H1 (cell line): ENCODE measurements around the gene LRRTM3. TPM values are rescaled to one million over a fixed set of nuclear protein-coding genes. Genes with fewer than 3 reads are reported as not detected.

Experiments used
- CTCF ChIA-PET: fragments of 300-600 bp; sonication (Branson Sonifier 250); formaldehyde crosslinking; loops from one replicate; lab custom pipeline; 2021; ENCODE audit not compliant: partially characterized antibody; lab: Charles Lee
- POLR2A ChIA-PET: fragments of 300-600 bp; sonication (Branson Sonifier 250); formaldehyde crosslinking; loops from one replicate; lab custom pipeline; 2021; ENCODE audit warnings: inconsistent platforms; ENCODE audit not compliant: partially characterized antibody; lab: Charles Lee
- DNase-seq, 2 experiments: peaks; one replicate each; pipeline versions ENCODE4 v3.0.0 to v3.0.0-alpha.2; 2010 to 2022; ENCODE audit warnings: low spot score in 2 of 2, low read depth in 1 of 2, mixed read lengths in 1 of 2
- FAIRE-seq: peaks from 2 replicates; lab custom pipeline; 2011; peaks lifted over from hg19 to GRCh38; lab: Jason Lieb, UNC
- H2AFZ ChIP-seq: 2 replicates; pipeline ENCODE4 v1.8.1; 2012; ENCODE audit warnings: low read length, inconsistent platforms
- H2AK5ac ChIP-seq: 2 replicates; pipeline ENCODE4 v1.6.1; 2013; ENCODE audit warnings: low read depth, low read length
- H2BK120ac ChIP-seq: replicated peaks from 2 replicates; pipeline ENCODE3; 2013; ENCODE audit warnings: low read depth, low read length, inconsistent platforms
- H2BK12ac ChIP-seq: 2 replicates; pipeline ENCODE4 v1.6.1; 2013; ENCODE audit warnings: low read depth, low read length
- H2BK15ac ChIP-seq: 2 replicates; pipeline ENCODE4 v1.6.1; 2013; ENCODE audit warnings: low read length
- H2BK20ac ChIP-seq: 2 replicates; pipeline ENCODE4 v1.6.1; 2013; ENCODE audit warnings: low read length
- H2BK5ac ChIP-seq: 2 replicates; pipeline ENCODE4 v1.6.1; 2013; ENCODE audit warnings: low read depth, low read length
- H3K14ac ChIP-seq: 2 replicates; pipeline ENCODE4 v1.6.1; 2013; ENCODE audit warnings: inconsistent platforms; ENCODE audit not compliant: insufficient read length
- H3K18ac ChIP-seq: 2 replicates; pipeline ENCODE4 v1.6.1; 2013; ENCODE audit warnings: low read length; ENCODE audit errors: extremely low read depth
- H3K23ac ChIP-seq: 2 replicates; pipeline ENCODE4 v1.6.1; 2013; ENCODE audit warnings: inconsistent platforms; ENCODE audit not compliant: insufficient read length
- H3K23me2 ChIP-seq: 2 replicates; pipeline ENCODE4 v1.6.1; 2013; ENCODE audit warnings: low read depth, low read length
- H3K27ac ChIP-seq: 2 replicates; pipeline ENCODE4 v1.6.1; 2011; ENCODE audit warnings: low read depth, low read length, inconsistent platforms
- H3K27me3 ChIP-seq, 4 experiments: replicated peaks in 1 of 4; 1 replicate in 1 of 4; 2 replicates in 3 of 4; pipeline versions ENCODE4 v1.6.1 to v1.8.1; 2011 to 2013; ENCODE audit warnings: low read length in 3 of 4, mild to moderate bottlenecking in 3 of 4, inconsistent platforms in 2 of 4, mixed read lengths in 2 of 4, moderate library complexity in 1 of 4; ENCODE audit not compliant: control insufficient read depth in 3 of 4, insufficient read depth in 3 of 4; ENCODE audit errors: extremely low read depth in 1 of 4
- H3K36me3 ChIP-seq, 4 experiments: 2 replicates each; pipeline versions ENCODE4 v1.6.1 to v1.8.1; 2011 to 2013; ENCODE audit warnings: mild to moderate bottlenecking in 4 of 4, low read length in 3 of 4, moderate library complexity in 2 of 4, control low read depth in 1 of 4, inconsistent platforms in 1 of 4; ENCODE audit not compliant: insufficient read depth in 4 of 4, control insufficient read depth in 2 of 4
- H3K4ac ChIP-seq: replicated peaks from 2 replicates; pipeline ENCODE3; 2013; ENCODE audit warnings: low read length, low read depth, mixed read lengths, inconsistent platforms; ENCODE audit not compliant: insufficient read length
- H3K4me1 ChIP-seq, 4 experiments: replicated peaks in 1 of 4; 1 replicate in 1 of 4; 2 replicates in 3 of 4; pipeline versions ENCODE4 v1.6.1 to v1.8.1; 2011 to 2013; ENCODE audit warnings: low read length in 3 of 4, inconsistent platforms in 2 of 4, mixed read lengths in 1 of 4; ENCODE audit not compliant: insufficient read depth in 4 of 4, control insufficient read depth in 3 of 4
- H3K4me2 ChIP-seq, 2 experiments: 2 replicates each; pipeline versions ENCODE4 v1.6.1 to v1.8.1; 2011 to 2013; ENCODE audit warnings: low read depth in 2 of 2, low read length in 2 of 2, control low read depth in 1 of 2, inconsistent platforms in 1 of 2, mild to moderate bottlenecking in 1 of 2; ENCODE audit not compliant: insufficient read depth in 1 of 2
- H3K4me3 ChIP-seq, 4 experiments: fragments of 200-600, 300-600 bp in 1 of 4; sonication (generic), shearing (Covaris generic), sonication (Bioruptor Twin) in 1 of 4; 2 replicates each; pipeline versions ENCODE4 v1.5.1 to v1.8.1; 2011 to 2016; ENCODE audit warnings: low read length in 4 of 4, low read depth in 3 of 4, control low read depth in 2 of 4, inconsistent platforms in 2 of 4, mild to moderate bottlenecking in 2 of 4, mixed read lengths in 1 of 4, moderate library complexity in 1 of 4; ENCODE audit not compliant: insufficient read depth in 2 of 4; ENCODE audit errors: extremely low read depth in 1 of 4
- H3K56ac ChIP-seq: replicated peaks from 2 replicates; pipeline ENCODE3; 2013; ENCODE audit warnings: low read depth, mild to moderate bottlenecking, mixed read lengths, low read length, inconsistent platforms; ENCODE audit not compliant: insufficient read length
- H3K79me1 ChIP-seq: 2 replicates; pipeline ENCODE4 v1.6.1; 2013; ENCODE audit warnings: low read depth, low read length, control low read depth
- H3K79me2 ChIP-seq, 2 experiments: 2 replicates each; pipeline versions ENCODE4 v1.6.1 to v1.8.1; 2012 to 2013; ENCODE audit warnings: low read length in 2 of 2, mild to moderate bottlenecking in 2 of 2, inconsistent platforms in 1 of 2; ENCODE audit not compliant: insufficient read depth in 2 of 2, control insufficient read depth in 1 of 2
- H3K9ac ChIP-seq, 4 experiments: replicated peaks in 1 of 4; 1 replicate in 1 of 4; 2 replicates in 3 of 4; pipeline versions ENCODE4 v1.6.1 to v1.8.1; 2011 to 2013; ENCODE audit warnings: low read depth in 3 of 4, low read length in 3 of 4, control low read depth in 2 of 4, mild to moderate bottlenecking in 2 of 4, moderate library complexity in 2 of 4, inconsistent platforms in 1 of 4; ENCODE audit errors: extremely low read depth in 1 of 4
- H3K9me3 ChIP-seq, 2 experiments: 2 replicates each; pipeline versions ENCODE4 v1.6.1 to v1.8.1; 2012 to 2013; ENCODE audit warnings: mild to moderate bottlenecking in 2 of 2, moderate library complexity in 2 of 2, control low read depth in 1 of 2, inconsistent platforms in 1 of 2, low read depth in 1 of 2, low read length in 1 of 2, mixed read lengths in 1 of 2; ENCODE audit not compliant: insufficient read depth in 2 of 2
- H4K20me1 ChIP-seq, 2 experiments: replicated peaks in 1 of 2; 2 replicates each; pipeline versions ENCODE3 to v1.8.1; 2011 to 2013; ENCODE audit warnings: inconsistent platforms in 2 of 2, low read length in 2 of 2, mild to moderate bottlenecking in 1 of 2; ENCODE audit not compliant: insufficient read depth in 2 of 2, control insufficient read depth in 1 of 2
- H4K5ac ChIP-seq: 2 replicates; pipeline ENCODE4 v1.6.1; 2013; ENCODE audit warnings: low read length, low read depth, mixed read lengths, inconsistent platforms; ENCODE audit not compliant: insufficient read length
- H4K8ac ChIP-seq: 2 replicates; pipeline ENCODE4 v1.8.0; 2013; ENCODE audit warnings: mild to moderate bottlenecking, moderate library complexity, low read length, inconsistent platforms; ENCODE audit not compliant: insufficient read depth; ENCODE audit errors: extremely low read depth
- H4K91ac ChIP-seq: replicated peaks from 2 replicates; pipeline ENCODE3; 2013; ENCODE audit warnings: low read length, mixed read lengths, inconsistent platforms; ENCODE audit not compliant: insufficient read length
- EGR1 ChIP-seq: IDR thresholded peaks from 2 replicates; pipeline ENCODE4 v1.6.1; 2011; ENCODE audit warnings: low read depth, low read length, borderline replicate concordance
- JUND ChIP-seq: IDR thresholded peaks from 2 replicates; pipeline ENCODE4 v1.6.1; 2011; ENCODE audit warnings: mild to moderate bottlenecking, improper control_type of control experiment, low read length
- KDM1A ChIP-seq: fragments of 200-600, 300-600 bp; sonication (generic); IDR thresholded peaks from 2 replicates; pipeline ENCODE4 v1.7.1; 2016; ENCODE audit warnings: mild to moderate bottlenecking, low read length, borderline replicate concordance
- NRF1 ChIP-seq: IDR thresholded peaks from 2 replicates; pipeline ENCODE4 v1.6.1; 2011; ENCODE audit warnings: mild to moderate bottlenecking, low read depth, low read length, improper control_type of control experiment
- PHF8 ChIP-seq: fragments of 200-600 bp; sonication (generic); conservative IDR thresholded peaks from 2 replicates; pipeline ENCODE4 v1.7.1; 2012; ENCODE audit warnings: low read depth, mild to moderate bottlenecking, inconsistent platforms, low read length, moderate library complexity
- POU5F1 ChIP-seq: IDR thresholded peaks from 2 replicates; pipeline ENCODE4 v1.6.1; 2011; ENCODE audit warnings: low read depth, mild to moderate bottlenecking, low read length, moderate library complexity
- RXRA ChIP-seq: IDR thresholded peaks from 2 replicates; pipeline ENCODE4 v1.6.1; 2011; ENCODE audit warnings: low read depth, mild to moderate bottlenecking, low read length, moderate library complexity; ENCODE audit not compliant: insufficient read depth
- SP1 ChIP-seq: IDR thresholded peaks from 2 replicates; pipeline ENCODE4 v1.6.1; 2011; ENCODE audit warnings: low read depth, low read length
- SRF ChIP-seq: IDR thresholded peaks from 2 replicates; pipeline ENCODE4 v1.6.1; 2011; ENCODE audit warnings: mild to moderate bottlenecking, low read depth, low read length, moderate library complexity
- TCF12 ChIP-seq: IDR thresholded peaks from 2 replicates; pipeline ENCODE4 v1.6.1; 2011; ENCODE audit warnings: low read depth, mild to moderate bottlenecking, low read length
- WGBS, 2 experiments: shearing (Covaris generic) in 1 of 2; methylation state at CpG; one replicate each; pipeline versions ENCODE4 v1.1.6 to v1.1.7; 2013 to 2015; ENCODE audit warnings: low lambda C conversion rate in 2 of 2, mixed read lengths in 2 of 2, inconsistent platforms in 1 of 2, low coverage in 1 of 2, missing lambda C conversion rate in 1 of 2; ENCODE audit not compliant: insufficient replicate concordance in 2 of 2, insufficient coverage in 1 of 2, insufficient read length in 1 of 2; ENCODE audit errors: extremely low coverage in 1 of 2, missing lambda C conversion rate in 1 of 2; 5-methylcytosine and 5-hydroxymethylcytosine counted together
- polyA plus RNA-seq, 7 experiments: library from polyadenylated mRNA; depleted of rRNA in 3 of 7; stranded (reverse) in 5 of 7; unstranded in 2 of 7; fragments of >200 nt in 5 of 7; fragments of 200-250 nt in 2 of 7; gene quantifications; 1 replicate in 5 of 7; 2 replicates in 1 of 7; 4 replicates in 1 of 7; pipeline versions ENCODE4 v1.2.1 to v1.2.3, GENCODE V29; 2011 to 2013; ENCODE audit warnings: missing spikeins in 2 of 7, mixed read lengths in 2 of 7
- total RNA-seq: library from RNA; stranded (reverse); fragmentation: NEBNext Ultra II Directional; extraction: Animal tissue kit (Norgen Biotek cat#: 25700); gene quantifications from 2 replicates; pipeline ENCODE4 v1.2.1, GENCODE V29; 2021

LRRTM3 gene
- total and polyA plus RNA-seq, 2 of the 8 experiments (the other 6 are each of a cell fraction or from before 2014, with no cell fraction given): 0.33 to 0.48 TPM

GRCh38 chr10:66990143-66990830 lies 64.5 kb downstream of the LRRTM3 start:
- DNase-seq (no peak), FAIRE-seq (no peak)
- Histone ChIP-seq H2BK5ac (no peak overlapping the region), H4K20me1 (no peaks in the 10 kb centered on the region), H2AFZ (no peak overlapping the region), H3K4me2 (no peak overlapping the region), H3K4ac (no peak overlapping the region), H4K5ac (no peak overlapping the region), H3K4me3 (no peak overlapping the region), H2BK20ac (no peak overlapping the region), H3K27me3 (no peaks in the 10 kb centered on the region), H3K4me1 (no peaks in the 10 kb centered on the region), H4K91ac (no peak overlapping the region), H3K23me2 (no peaks in the 10 kb centered on the region), H3K18ac (no peak overlapping the region), H3K79me1 (no peaks in the 10 kb centered on the region), H2BK12ac (no peak overlapping the region), H2BK120ac (no peak overlapping the region), H4K8ac (no peak overlapping the region), H3K56ac (no peak overlapping the region), H3K9ac (no peak overlapping the region), H3K27ac (no peak overlapping the region), H3K36me3 (no peaks in the 10 kb centered on the region), H3K9me3 (no peaks in the 10 kb centered on the region), H3K14ac (no peak overlapping the region), H2AK5ac (no peak overlapping the region), H3K23ac (no peak overlapping the region), H2BK15ac (no peak overlapping the region), H3K79me2 (no peaks in the 10 kb centered on the region)
- WGBS, 2 experiments: 100% methylated on average over 1 of the region's 1 CpG; no CpG with 5 or more reads in 1 of the 2 experiments
- TF ChIP-seq RXRA (no peak), KDM1A (no peak), NRF1 (no peak), SRF (no peak), SP1 (no peak), PHF8 (no peak), POU5F1 (no peak), EGR1 (no peak), TCF12 (no peak), JUND (no peak)
- CTCF ChIA-PET: interaction anchor here (0.6 to 1.2 kb wide), 2 partner anchors 12 to 122 kb away, joined by 3 read pairs; no protein-coding TSS in a partner anchor
- POLR2A ChIA-PET: no interaction called here
